Measurements from ENCODE around the gene EFL1. TPM values are rescaled to one million over a fixed set of nuclear protein-coding genes. Genes with fewer than 3 reads are reported as not detected.

The EFL1 gene
- polyA plus RNA-seq, 2 of the 4 experiments (the other 2 are of a cell fraction) = 21.2 to 42.3 TPM

DNA sequence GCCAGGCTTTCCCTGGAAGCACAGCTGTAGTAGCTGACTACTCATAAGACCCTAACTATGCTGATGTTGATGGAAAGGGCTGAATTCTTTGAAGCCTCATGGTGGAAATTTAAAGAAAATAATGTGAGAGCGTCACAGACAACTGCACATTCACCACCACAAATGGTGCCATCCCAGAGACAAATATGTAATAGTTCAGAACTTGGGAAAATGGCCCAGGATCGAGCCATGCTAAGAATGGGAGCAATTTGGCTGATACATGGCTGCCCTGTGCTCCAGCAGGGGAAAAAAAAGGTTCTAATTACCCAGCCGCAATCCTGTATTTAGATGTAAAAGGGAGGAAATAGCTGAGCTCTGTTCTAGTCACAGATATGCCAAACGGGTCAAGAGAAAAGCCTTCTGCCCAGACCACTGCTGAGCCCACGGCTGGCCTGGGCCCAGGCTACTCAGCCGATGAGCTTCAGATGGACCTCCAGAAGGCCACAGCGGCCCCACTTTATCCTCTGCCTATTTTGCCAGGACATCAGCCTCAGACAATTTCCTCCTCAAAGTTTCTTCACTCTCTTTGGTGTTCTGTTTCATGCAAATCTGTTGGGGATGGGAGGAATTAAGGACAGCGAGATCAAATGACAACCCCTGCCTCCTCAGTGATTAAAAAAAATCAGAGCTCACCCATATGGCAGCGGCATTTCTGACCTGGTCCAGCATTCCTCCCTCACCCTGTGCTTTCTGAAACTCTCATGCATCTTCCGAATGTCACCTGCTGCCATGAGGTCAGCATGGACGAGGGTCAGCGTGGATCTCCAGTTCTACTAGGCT, 162.2 kb downstream of the EFL1 start:
- TF ChIP-seq BHLHE40 (IDR thresholded peaks at IDR 0.05; ENCODE audit: low read depth, low read length) = no peak
- no peak for TF ChIP-seq HOXB13 (CRISPR knock-in tag; IDR thresholded peaks at IDR 0.05; ENCODE audit: low read depth)
- no peak for TF ChIP-seq MAFK (IDR thresholded peaks at IDR 0.05; ENCODE audit: partially characterized antibody)
- TF ChIP-seq KDM5A (IDR thresholded peaks at IDR 0.05) = no peak
- no peak for TF ChIP-seq RNF2 (IDR thresholded peaks at IDR 0.05; ENCODE audit: borderline replicate concordance, low read depth)
- TF ChIP-seq EHF (CRISPR knock-in tag; IDR thresholded peaks at IDR 0.05) = no peak
- no peak for TF ChIP-seq POLR2A (IDR thresholded peaks at IDR 0.05; ENCODE audit: low read length)
- TF ChIP-seq SMC3 (IDR thresholded peaks at IDR 0.05) = no peak
- no peak for TF ChIP-seq EP300 (IDR thresholded peaks at IDR 0.05)
- no peak for TF ChIP-seq FOSL2 (IDR thresholded peaks at IDR 0.05)
- no peak for TF ChIP-seq FOSL2 (CRISPR knock-in tag; IDR thresholded peaks at IDR 0.05)
- no peak for TF ChIP-seq CEBPB (IDR thresholded peaks at IDR 0.05)
- TF ChIP-seq FOXS1 (CRISPR knock-in tag; IDR thresholded peaks at IDR 0.05) = no peak
- no peak for TF ChIP-seq TP53 (CRISPR knock-in tag; IDR thresholded peaks at IDR 0.05)
- no peak for TF ChIP-seq ESRRA (IDR thresholded peaks at IDR 0.05; ENCODE audit: borderline replicate concordance, low read length)
- no peak for TF ChIP-seq HDAC2 (IDR thresholded peaks at IDR 0.05)
- TF ChIP-seq, protein P1, sequence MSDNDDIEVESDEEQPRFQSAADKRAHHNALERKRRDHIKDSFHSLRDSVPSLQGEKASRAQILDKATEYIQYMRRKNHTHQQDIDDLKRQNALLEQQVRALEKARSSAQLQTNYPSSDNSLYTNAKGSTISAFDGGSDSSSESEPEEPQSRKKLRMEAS (IDR thresholded peaks at IDR 0.05) = no peak
- TF ChIP-seq RARB (CRISPR knock-in tag; IDR thresholded peaks at IDR 0.05) = no peak
- no peak for TF ChIP-seq EHMT2 (IDR thresholded peaks at IDR 0.05; ENCODE audit: low read depth)
- TF ChIP-seq ZSCAN20 (CRISPR knock-in tag; IDR thresholded peaks at IDR 0.05) = no peak
- ChIA-PET POLR2A (interaction anchor here (1.4 kb wide), 1 partner anchor 54 kb away, joined by 5 read pairs; no protein-coding TSS in a partner anchor), CTCF (interaction anchor here (0.7 to 14.2 kb wide), 6 partner anchors 9 to 690 kb away, joined by 3 to 570 read pairs (median 4); no protein-coding TSS in a partner anchor)
- no peaks in the 10 kb centered on the region for H3K4me1 ChIP-seq
- WGBS (ENCODE audit: missing lambda C conversion rate) = 62% methylated on average over 12 of the region's 12 CpGs
- FAIRE-seq = no peak
- no peak overlapping the region for H3K27ac ChIP-seq
- ATAC-seq = no peak
- H3K4me3 ChIP-seq = no peak overlapping the region
- DNase-seq (ENCODE audit: low read depth in 1 of 2, low spot score in 1 of 2) = no peak
- no peak overlapping the region for H3K4me2 ChIP-seq
- H3K9me3 ChIP-seq = no peaks in the 10 kb centered on the region

DNA sequence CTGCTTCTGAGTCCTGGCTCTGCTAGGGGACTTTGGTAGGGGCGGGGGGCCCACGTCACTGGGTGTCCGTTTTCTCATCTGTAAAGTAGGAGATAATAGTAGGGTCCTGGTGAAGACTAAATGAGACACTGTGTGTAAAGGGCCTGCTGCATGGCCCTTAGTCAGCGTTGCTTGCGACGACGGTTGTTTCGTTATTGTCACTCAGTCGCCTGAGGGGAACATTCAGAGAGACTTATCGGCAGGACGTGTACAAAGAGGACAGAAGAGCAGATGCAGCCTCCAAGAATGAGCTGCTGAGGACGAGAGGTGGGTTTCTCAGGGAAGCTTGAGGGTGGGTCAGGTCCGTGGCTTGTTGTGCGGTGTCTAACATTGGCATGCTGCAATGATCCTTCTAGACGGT, 163.9 kb downstream of the EFL1 start:
- no peak for FAIRE-seq

More for the DNA sequence above, 163.9 kb downstream of the EFL1 start:
- TF ChIP-seq NFE2L2 (conservative IDR thresholded peaks at IDR 0.05; ENCODE audit: low read length) = no peak
- TF ChIP-seq RNF2 (IDR thresholded peaks at IDR 0.05; ENCODE audit: borderline replicate concordance, low read depth) = no peak
- TF ChIP-seq, protein P2, sequence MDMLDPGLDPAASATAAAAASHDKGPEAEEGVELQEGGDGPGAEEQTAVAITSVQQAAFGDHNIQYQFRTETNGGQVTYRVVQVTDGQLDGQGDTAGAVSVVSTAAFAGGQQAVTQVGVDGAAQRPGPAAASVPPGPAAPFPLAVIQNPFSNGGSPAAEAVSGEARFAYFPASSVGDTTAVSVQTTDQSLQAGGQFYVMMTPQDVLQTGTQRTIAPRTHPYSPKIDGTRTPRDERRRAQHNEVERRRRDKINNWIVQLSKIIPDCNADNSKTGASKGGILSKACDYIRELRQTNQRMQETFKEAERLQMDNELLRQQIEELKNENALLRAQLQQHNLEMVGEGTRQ (IDR thresholded peaks at IDR 0.05) = no peak
- no peak for TF ChIP-seq FOSL2 (IDR thresholded peaks at IDR 0.05)
- no peak for TF ChIP-seq FOSL2 (CRISPR knock-in tag; IDR thresholded peaks at IDR 0.05)
- TF ChIP-seq, protein P3, sequence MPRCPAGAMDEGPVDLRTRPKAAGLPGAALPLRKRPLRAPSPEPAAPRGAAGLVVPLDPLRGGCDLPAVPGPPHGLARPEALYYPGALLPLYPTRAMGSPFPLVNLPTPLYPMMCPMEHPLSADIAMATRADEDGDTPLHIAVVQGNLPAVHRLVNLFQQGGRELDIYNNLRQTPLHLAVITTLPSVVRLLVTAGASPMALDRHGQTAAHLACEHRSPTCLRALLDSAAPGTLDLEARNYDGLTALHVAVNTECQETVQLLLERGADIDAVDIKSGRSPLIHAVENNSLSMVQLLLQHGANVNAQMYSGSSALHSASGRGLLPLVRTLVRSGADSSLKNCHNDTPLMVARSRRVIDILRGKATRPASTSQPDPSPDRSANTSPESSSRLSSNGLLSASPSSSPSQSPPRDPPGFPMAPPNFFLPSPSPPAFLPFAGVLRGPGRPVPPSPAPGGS (IDR thresholded peaks at IDR 0.05) = no peak
- TF ChIP-seq ZNF302 (CRISPR knock-in tag; IDR thresholded peaks at IDR 0.05) = no peak
- no peak for TF ChIP-seq HDAC2 (IDR thresholded peaks at IDR 0.05)
- TF ChIP-seq NR3C1 (IDR thresholded peaks at IDR 0.05) = no peak
- no peak overlapping the region for H3K4me3 ChIP-seq
- H3K27ac ChIP-seq = no peak overlapping the region
- DNase-seq (ENCODE audit: low read depth in 1 of 2, low spot score in 1 of 2) = no peak
- no peaks in the 10 kb centered on the region for H3K9me3 ChIP-seq
- peaks cover 9% of the 10 kb centered on the region; the same call in 2 of the 3 replicates for H3K4me1 ChIP-seq
- ChIA-PET POLR2A (no interaction called here), CTCF (interaction anchor here (1.0 to 6.9 kb wide), 3 partner anchors 11 to 617 kb away, joined by 3 to 58 read pairs (median 4); no protein-coding TSS in a partner anchor)
- WGBS (ENCODE audit: missing lambda C conversion rate) = 80% methylated on average over 15 of the region's 15 CpGs
- H3K4me2 ChIP-seq = no peak overlapping the region
- ATAC-seq = no peak
